HG02678 (cell line): ENCODE data around the gene TRIM34.
A peak's percentile ranks its signal among the peaks of the same experiment; 100 is the strongest.
"Not testable (repeated sequence)": the region's sequence is repeated elsewhere in the genome, so short reads cannot be mapped to it uniquely, and the experiment has no call there.

Experiments
- ATAC-seq: cut with Tn5 transposase; IDR thresholded peaks from one replicate; pipeline ENCODE4 v1.9.1; 2021; ENCODE audit warnings: mild to moderate bottlenecking, moderate library complexity; ENCODE audit not compliant: unreplicated experiment

Gene TRIM34

GRCh38 chr11:5620651-5621521 is 3.9 kb upstream of the TRIM34 start:
- ATAC-seq: no peak

- ATAC-seq: no peak
Observed at GRCh38 chr11:5621580-5621979, 3.2 kb upstream of the TRIM34 start.

GRCh38 chr11:5622802-5623201 is 2.0 kb upstream of the TRIM34 start:
- ATAC-seq: no peak

GRCh38 chr11:5625281-5625680 is 480 bp downstream of the TRIM34 start:
- no peak for ATAC-seq

GRCh38 chr11:5626196-5626595 is 1.4 kb downstream of the TRIM34 start:
- no peak for ATAC-seq

- ATAC-seq: no peak
Observed at GRCh38 chr11:5631417-5631816, 6.6 kb downstream of the TRIM34 start.

- peak; percentile 94 for ATAC-seq
Observed at GRCh38 chr11:5631969-5632635, 7.3 kb downstream of the TRIM34 start.

- no peak for ATAC-seq
Observed at GRCh38 chr11:5639953-5640352, 15.2 kb downstream of the TRIM34 start.

GRCh38 chr11:5643585-5643984 is 18.8 kb downstream of the TRIM34 start:
- no peak for ATAC-seq

- ATAC-seq: no peak
Observed at GRCh38 chr11:5646139-5646538, 21.3 kb downstream of the TRIM34 start.

- no peak for ATAC-seq
Observed at GRCh38 chr11:5655474-5655873, 30.7 kb downstream of the TRIM34 start.

- ATAC-seq: not testable (repeated sequence)
Observed at GRCh38 chr11:5656956-5657355, 32.2 kb downstream of the TRIM34 start.

GRCh38 chr11:5658318-5658717 is 33.5 kb downstream of the TRIM34 start:
- ATAC-seq: no peak

GRCh38 chr11:5663511-5663910 is 38.7 kb downstream of the TRIM34 start:
- no peak for ATAC-seq

- ATAC-seq: no peak
Observed at GRCh38 chr11:5665051-5665570, 40.3 kb downstream of the TRIM34 start.

GRCh38 chr11:5665746-5666401 is 41.1 kb downstream of the TRIM34 start:
- ATAC-seq: no peak

GRCh38 chr11:5666402-5666793 is 41.6 kb downstream of the TRIM34 start:
- no peak for ATAC-seq

- no peak for ATAC-seq
Observed at GRCh38 chr11:5671831-5672230, 47.0 kb downstream of the TRIM34 start.

- ATAC-seq: no peak
Observed at GRCh38 chr11:5674391-5674790, 49.6 kb downstream of the TRIM34 start.

GRCh38 chr11:5679811-5680210 is 55.0 kb downstream of the TRIM34 start:
- ATAC-seq: no peak

GRCh38 chr11:5682890-5683441 is 58.2 kb downstream of the TRIM34 start:
- not testable (repeated sequence) for ATAC-seq
